GM13976 (cell line): Measurements from ENCODE around the gene TMC4.

Source experiments
- DNase-seq: peaks from one replicate; pipeline ENCODE4 v3.0.0; 2012; ENCODE audit warnings: low spot score
- in situ Hi-C: fragments of 300-500 bp; cut with MboI; formaldehyde crosslinking; loops from one replicate; pipeline ENCODE4 v1.12.0; 2022; ENCODE audit warnings: low sequenced_read_pairs, mixed read lengths, inconsistent platforms; ENCODE audit not compliant: unreplicated experiment
- TF ChIP-seq, protein P1 (sequence below): IDR thresholded peaks from 2 replicates; pipeline ENCODE4 v1.5.1; 2012; ENCODE audit warnings: borderline replicate concordance, mild to moderate bottlenecking; ENCODE audit not compliant: insufficient read depth; ENCODE audit errors: extremely low read depth, missing control alignments, control extremely low read depth

TMC4 gene

DNA sequence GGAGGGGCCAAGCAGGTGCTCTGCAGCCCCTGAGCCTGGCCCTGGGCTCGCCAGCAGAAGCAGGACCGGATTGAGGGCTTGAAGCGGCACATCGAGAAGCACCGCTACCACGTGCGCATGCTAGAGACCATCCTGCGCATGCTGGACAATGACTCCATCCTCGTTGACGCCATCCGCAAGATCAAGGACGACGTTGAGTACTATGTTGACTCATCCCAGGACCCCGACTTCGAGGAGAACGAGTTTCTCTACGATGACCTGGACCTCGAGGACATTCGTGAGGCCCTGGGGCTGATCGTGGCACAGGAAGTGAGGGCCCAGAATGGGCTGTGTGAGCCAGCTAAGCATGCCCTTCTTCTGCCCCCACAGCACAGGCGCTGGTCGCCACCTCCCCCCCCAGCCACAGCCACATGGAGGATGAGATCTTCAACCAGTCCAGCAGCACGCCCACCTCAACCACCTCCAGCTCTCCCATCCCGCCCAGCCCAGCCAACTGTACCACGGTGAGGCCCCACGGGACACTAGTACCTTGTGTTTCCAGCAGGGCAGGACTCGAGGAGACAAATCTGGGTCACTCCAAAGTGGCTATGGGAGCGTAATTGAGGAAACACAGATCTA is 27.3 kb downstream of the TMC4 start:
- TF ChIP-seq, protein P1, sequence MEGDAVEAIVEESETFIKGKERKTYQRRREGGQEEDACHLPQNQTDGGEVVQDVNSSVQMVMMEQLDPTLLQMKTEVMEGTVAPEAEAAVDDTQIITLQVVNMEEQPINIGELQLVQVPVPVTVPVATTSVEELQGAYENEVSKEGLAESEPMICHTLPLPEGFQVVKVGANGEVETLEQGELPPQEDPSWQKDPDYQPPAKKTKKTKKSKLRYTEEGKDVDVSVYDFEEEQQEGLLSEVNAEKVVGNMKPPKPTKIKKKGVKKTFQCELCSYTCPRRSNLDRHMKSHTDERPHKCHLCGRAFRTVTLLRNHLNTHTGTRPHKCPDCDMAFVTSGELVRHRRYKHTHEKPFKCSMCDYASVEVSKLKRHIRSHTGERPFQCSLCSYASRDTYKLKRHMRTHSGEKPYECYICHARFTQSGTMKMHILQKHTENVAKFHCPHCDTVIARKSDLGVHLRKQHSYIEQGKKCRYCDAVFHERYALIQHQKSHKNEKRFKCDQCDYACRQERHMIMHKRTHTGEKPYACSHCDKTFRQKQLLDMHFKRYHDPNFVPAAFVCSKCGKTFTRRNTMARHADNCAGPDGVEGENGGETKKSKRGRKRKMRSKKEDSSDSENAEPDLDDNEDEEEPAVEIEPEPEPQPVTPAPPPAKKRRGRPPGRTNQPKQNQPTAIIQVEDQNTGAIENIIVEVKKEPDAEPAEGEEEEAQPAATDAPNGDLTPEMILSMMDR = no peak
- in situ Hi-C loops = no loop called here
- DNase-seq = no peak

DNA sequence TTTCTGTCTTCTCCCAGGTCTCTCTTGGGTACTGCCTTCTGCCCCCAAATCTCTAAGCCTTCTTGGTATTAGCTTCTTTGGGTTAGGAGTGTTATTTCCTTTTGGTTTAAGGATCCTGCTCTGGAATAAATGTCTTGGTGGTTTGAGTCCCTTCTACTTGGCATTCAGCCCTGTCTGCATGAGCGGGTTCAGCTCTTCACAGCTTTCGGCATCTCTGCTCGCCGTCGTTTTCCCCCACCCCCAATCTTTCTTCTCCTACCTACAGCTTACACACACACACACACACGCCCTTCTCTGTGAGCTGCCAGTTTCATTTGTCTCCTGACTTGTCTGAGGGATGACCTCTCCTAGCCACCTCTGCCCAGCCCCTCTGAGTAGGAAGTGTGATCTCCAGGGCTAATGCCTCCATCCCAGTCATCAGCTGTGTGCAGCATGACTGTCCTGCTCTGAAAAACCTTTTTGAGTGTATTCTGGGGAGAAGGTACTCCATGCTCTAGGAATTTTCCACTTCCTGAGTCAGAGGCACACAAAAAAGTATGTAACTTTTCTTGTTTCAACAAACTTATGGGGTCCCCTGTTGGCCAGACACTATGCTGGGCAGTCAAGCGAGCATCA is 30.7 kb downstream of the TMC4 start:
- DNase-seq = no peak
- in situ Hi-C loops = no loop called here
- TF ChIP-seq, protein P1 = no peak

- DNase-seq = no peak
- in situ Hi-C loops = no loop called here
- TF ChIP-seq, protein P1 = no peak
These were observed 31.6 kb downstream of the TMC4 start for GRCh38 chr19:54141356-54141755.

DNA sequence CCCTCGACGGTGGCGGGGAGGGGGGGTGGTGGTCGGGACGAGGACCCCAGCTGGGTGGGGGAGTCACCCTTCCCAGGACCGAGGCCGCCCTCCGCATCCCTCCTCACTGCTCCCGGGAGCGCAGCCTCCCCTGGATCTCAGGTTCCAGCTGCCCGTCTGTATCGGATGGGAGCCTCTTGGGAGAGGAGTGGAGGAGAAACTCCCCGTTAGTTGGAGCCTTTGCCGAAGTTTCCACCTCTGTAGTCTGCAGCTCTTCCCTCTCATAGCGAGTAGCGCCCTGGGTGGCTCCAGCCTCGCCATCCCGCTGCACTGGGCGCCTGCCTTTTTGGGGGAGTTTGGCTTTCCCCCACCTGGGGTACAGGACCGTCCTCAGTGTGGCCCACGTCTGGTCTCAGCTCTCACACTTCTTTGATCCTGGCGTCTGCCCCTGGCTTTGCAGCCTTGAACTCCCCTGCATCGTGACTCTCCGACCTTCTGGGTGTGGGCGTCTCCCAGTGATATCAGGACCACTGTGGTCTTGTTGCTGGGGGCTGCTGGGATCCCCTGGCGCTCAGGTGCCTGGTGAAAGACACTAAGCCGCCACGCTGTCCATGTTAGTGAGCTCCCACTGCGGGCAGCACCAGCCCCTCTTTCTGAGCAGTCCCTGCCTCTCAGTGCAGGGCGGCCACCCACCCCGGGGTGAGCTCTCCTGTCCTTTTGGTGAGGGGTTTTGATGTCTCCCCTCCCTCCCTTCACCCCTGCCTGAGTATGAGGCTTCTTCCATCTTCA is 34.3 kb downstream of the TMC4 start:
- no peak for DNase-seq
- TF ChIP-seq, protein P1 = no peak
- in situ Hi-C loops = no loop called here

DNA sequence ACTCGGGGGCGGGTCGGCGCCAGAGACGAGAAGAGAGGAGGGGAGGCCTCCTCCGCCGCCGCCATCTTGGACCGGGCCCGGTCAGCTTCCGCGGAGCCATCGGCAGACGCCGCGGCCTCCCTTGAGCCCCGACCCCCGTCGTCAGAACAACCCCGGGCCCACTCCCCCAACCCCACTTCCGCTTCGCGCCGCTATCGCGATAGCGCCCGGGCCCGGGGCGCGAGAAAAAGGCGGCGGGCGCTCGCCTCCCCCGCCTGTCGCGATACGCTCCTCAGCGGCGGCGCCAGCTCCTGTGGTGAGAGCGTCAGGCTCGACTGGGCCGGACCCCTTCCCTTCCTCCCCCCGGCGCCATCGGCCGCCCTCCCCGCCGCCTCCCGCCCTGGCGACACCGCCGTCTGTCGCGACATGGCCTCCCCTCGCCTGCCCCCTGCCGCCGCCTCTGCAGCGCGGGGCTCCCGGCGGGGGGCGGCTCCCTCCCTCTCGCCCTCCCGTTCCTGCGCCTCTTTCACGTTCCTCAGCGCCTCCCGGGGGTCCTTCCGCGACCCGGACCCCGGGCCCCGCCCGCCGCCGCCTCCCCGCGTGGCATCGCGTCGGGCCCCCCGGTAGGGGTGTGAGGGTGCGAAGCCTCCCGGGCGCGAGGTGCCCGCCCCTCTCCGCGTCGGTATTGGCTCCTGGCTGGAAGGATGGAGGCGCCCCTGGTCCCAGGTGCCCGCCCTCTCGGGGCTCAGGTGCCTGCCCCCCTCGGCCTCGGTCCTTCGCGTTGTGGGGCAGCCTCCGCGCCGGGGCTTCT is 35.1 kb downstream of the TMC4 start, which contains the start of gene CNOT3:
CNOT3 (plus strand) TSS at position 64 of the 790 bp plus-strand sequence. CDS start 5,217 bp downstream, outside the sequence.
- DNase-seq = peak; percentile 55

More for the DNA sequence above, 35.1 kb downstream of the TMC4 start, which contains the start of gene CNOT3:
- in situ Hi-C loops = no loop called here
- TF ChIP-seq, protein P1 = no peak
